Measurements from ENCODE around the gene WASF3. TPM values are rescaled to one million over a fixed set of nuclear protein-coding genes. Genes with fewer than 3 reads are reported as not detected.

WASF3 gene
- total RNA-seq, 2 experiments from 2014 or later = 0.10 TPM; not detected in 1

DNA sequence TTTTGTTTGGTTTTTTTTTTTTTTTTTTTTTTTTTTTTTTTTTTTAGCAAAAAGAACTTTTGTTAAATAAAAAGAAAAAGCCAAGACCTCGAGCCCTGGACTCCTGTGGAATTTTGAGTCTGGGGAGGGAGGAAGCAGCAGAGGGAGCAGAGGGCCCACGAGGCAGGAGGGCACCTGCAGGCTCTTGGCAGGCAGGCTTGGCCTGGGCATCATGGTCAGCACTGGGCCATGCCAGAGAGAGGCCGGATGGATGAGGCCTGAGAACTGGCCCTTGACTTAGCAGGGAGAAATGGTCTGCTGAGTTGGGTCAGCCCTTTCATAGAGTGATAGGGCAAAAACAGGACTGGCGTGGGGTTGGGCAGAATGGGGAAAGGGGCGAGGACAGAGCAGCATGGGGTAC lies 102.7 kb downstream of the WASF3 start:
- H3K27ac Mint-ChIP-seq = no peak overlapping the region
- H3K4me3 Mint-ChIP-seq = no peak overlapping the region
- H3K27me3 Mint-ChIP-seq = peaks cover 9% of the 10 kb centered on the region
- ChIA-PET CTCF (no interaction called here), POLR2A (no interaction called here)
- H3K9me3 Mint-ChIP-seq = no peaks in the 10 kb centered on the region
- intact Hi-C loops (cut with micrococcal nuclease) = no loop called here
- H3K4me1 Mint-ChIP-seq (ENCODE audit: low read depth) = no peaks in the 10 kb centered on the region
- DNase-seq = no peak
- no peaks in the 10 kb centered on the region for H3K36me3 Mint-ChIP-seq

DNA sequence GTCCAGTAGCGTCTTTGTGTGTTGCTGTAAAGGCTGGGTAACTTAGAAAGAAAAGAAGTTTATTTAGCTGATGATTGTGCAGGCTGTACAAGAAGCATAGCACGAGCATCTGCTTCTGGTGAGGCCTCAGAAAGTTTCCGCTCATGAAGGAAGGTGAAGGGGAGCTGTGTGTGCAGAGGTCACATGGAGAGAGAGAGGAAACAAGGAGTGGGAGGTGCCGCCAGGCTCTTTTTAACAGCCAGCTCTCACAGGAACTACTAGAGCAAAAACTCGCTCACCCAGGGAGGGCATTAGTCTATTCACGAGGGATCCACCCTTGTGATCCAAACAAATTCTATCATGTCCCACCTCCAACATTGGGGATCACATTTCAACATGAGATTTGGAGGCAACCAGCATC lies 103.3 kb downstream of the WASF3 start:
- H3K36me3 Mint-ChIP-seq = no peaks in the 10 kb centered on the region
- no peaks in the 10 kb centered on the region for H3K4me1 Mint-ChIP-seq (ENCODE audit: low read depth)
- H3K4me3 Mint-ChIP-seq = no peak overlapping the region
- POLR2A ChIA-PET = no interaction called here
- peaks cover 9% of the 10 kb centered on the region for H3K27me3 Mint-ChIP-seq
- intact Hi-C loops (cut with micrococcal nuclease) = no loop called here
- no peaks in the 10 kb centered on the region for H3K9me3 Mint-ChIP-seq
- H3K27ac Mint-ChIP-seq = no peak overlapping the region
- CTCF ChIA-PET = no interaction called here
- DNase-seq = no peak

DNA sequence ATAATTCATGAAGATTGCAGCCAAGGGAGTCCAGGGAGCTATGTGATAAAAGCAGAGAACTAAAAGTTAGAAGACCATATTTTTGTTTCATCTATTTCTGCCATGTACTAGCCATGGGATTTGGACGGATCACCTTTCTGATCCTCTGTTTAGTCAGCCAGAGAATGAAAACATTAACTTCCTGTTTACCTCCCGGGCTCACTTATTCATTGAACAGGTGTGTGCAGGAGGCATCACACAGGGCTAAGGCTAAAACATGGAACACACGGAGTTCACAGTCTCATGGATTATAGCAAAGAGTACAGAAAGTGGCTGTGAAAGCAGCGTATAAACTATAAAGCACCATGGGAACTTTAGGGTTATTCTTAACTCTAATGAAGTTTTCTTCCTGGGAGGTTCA lies 106.3 kb downstream of the WASF3 start:
- H3K36me3 Mint-ChIP-seq = no peaks in the 10 kb centered on the region
- no peak overlapping the region for H3K27ac Mint-ChIP-seq
- ChIA-PET CTCF (interaction anchor here (1.8 kb wide), 1 partner anchor 35 kb away, joined by 7 read pairs; no protein-coding TSS in a partner anchor), POLR2A (no interaction called here)
- intact Hi-C loops (cut with micrococcal nuclease) = no loop called here
- no peak for DNase-seq
- no peak overlapping the region for H3K4me3 Mint-ChIP-seq
- no peaks in the 10 kb centered on the region for H3K9me3 Mint-ChIP-seq
- peaks cover 7% of the 10 kb centered on the region for H3K27me3 Mint-ChIP-seq
- H3K4me1 Mint-ChIP-seq (ENCODE audit: low read depth) = no peaks in the 10 kb centered on the region

DNA sequence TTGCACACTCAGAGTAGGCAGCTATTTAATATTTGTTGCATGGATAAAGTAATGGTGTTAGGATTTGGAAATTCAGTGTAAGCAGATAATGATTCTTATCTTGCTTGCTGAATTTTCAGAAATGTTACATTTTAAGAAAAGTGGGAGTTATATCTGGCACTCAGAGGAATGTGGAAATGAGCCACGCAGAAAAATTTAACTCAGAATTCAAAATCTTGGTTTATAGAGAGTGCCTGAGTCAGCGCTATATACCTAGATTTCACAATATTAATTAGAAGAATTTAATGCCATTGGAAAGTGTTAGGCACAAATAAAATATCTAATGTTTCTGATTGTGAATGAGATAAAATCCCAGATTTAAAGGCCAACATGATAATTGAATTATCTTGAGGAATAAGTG lies 106.8 kb downstream of the WASF3 start:
- intact Hi-C loops (cut with micrococcal nuclease) = no loop called here
- Mint-ChIP-seq H3K27me3 (peaks cover 7% of the 10 kb centered on the region), H3K4me3 (no peak overlapping the region), H3K9me3 (no peaks in the 10 kb centered on the region), H3K4me1 (ENCODE audit: low read depth) (no peaks in the 10 kb centered on the region), H3K36me3 (no peaks in the 10 kb centered on the region), H3K27ac (no peak overlapping the region)
- ChIA-PET POLR2A (no interaction called here), CTCF (interaction anchor here (1.8 kb wide), 1 partner anchor 34 kb away, joined by 7 read pairs; no protein-coding TSS in a partner anchor)
- DNase-seq = no peak

GRCh38 chr13:26664876-26665275 lies 107.4 kb downstream of the WASF3 start:
- intact Hi-C loops (cut with micrococcal nuclease) = no loop called here
- Mint-ChIP-seq H3K27me3 (peaks cover 8% of the 10 kb centered on the region), H3K36me3 (no peaks in the 10 kb centered on the region), H3K4me3 (no peak overlapping the region), H3K9me3 (no peaks in the 10 kb centered on the region), H3K4me1 (ENCODE audit: low read depth) (no peaks in the 10 kb centered on the region), H3K27ac (no peak overlapping the region)
- no peak for DNase-seq
- ChIA-PET POLR2A (no interaction called here), CTCF (no interaction called here)

GRCh38 chr13:26668357-26669146 lies 111.1 kb downstream of the WASF3 start:
- ChIA-PET CTCF (interaction anchor here (1.6 kb wide), 1 partner anchor 30 kb away, joined by 6 read pairs; no protein-coding TSS in a partner anchor), POLR2A (no interaction called here)
- Mint-ChIP-seq H3K36me3 (no peaks in the 10 kb centered on the region), H3K4me3 (no peak overlapping the region), H3K27me3 (peaks cover 3% of the 10 kb centered on the region), H3K9me3 (no peaks in the 10 kb centered on the region), H3K4me1 (ENCODE audit: low read depth) (no peaks in the 10 kb centered on the region), H3K27ac (no peak overlapping the region)
- intact Hi-C loops (cut with micrococcal nuclease) = no loop called here
- DNase-seq = no peak

GRCh38 chr13:26673890-26674289 lies 116.4 kb downstream of the WASF3 start:
- no peak overlapping the region for H3K27ac Mint-ChIP-seq
- no peak overlapping the region for H3K4me3 Mint-ChIP-seq
- DNase-seq = no peak
- ChIA-PET POLR2A (no interaction called here), CTCF (no interaction called here)
- no peaks in the 10 kb centered on the region for H3K4me1 Mint-ChIP-seq (ENCODE audit: low read depth)
- peaks cover 3% of the 10 kb centered on the region for H3K27me3 Mint-ChIP-seq
- intact Hi-C loops (cut with micrococcal nuclease) = no loop called here
- no peaks in the 10 kb centered on the region for H3K9me3 Mint-ChIP-seq
- H3K36me3 Mint-ChIP-seq = no peaks in the 10 kb centered on the region

- H3K9me3 Mint-ChIP-seq = no peaks in the 10 kb centered on the region
- CTCF ChIA-PET = interaction anchor here (0.7 kb wide), 1 partner anchor 11 kb away, joined by 5 read pairs; no protein-coding TSS in a partner anchor
- H3K4me3 Mint-ChIP-seq = no peak overlapping the region
- H3K27me3 Mint-ChIP-seq = peaks cover 8% of the 10 kb centered on the region
- H3K4me1 Mint-ChIP-seq (ENCODE audit: low read depth) = no peaks in the 10 kb centered on the region
- H3K36me3 Mint-ChIP-seq = no peaks in the 10 kb centered on the region
- intact Hi-C loops (cut with micrococcal nuclease) = no loop called here
- no peak for DNase-seq
- no peak overlapping the region for H3K27ac Mint-ChIP-seq
- POLR2A ChIA-PET = no interaction called here
Observed at GRCh38 chr13:26677156-26677555, 119.7 kb downstream of the WASF3 start.

- no peak overlapping the region for H3K4me3 Mint-ChIP-seq
- ChIA-PET CTCF (no interaction called here), POLR2A (no interaction called here)
- intact Hi-C loops (cut with micrococcal nuclease) = no loop called here
- no peaks in the 10 kb centered on the region for H3K4me1 Mint-ChIP-seq (ENCODE audit: low read depth)
- H3K9me3 Mint-ChIP-seq = no peaks in the 10 kb centered on the region
- no peak for DNase-seq
- H3K27me3 Mint-ChIP-seq = peaks cover 10% of the 10 kb centered on the region
- no peaks in the 10 kb centered on the region for H3K36me3 Mint-ChIP-seq
- no peak overlapping the region for H3K27ac Mint-ChIP-seq
Observed at GRCh38 chr13:26678330-26678729, 120.8 kb downstream of the WASF3 start.

DNA sequence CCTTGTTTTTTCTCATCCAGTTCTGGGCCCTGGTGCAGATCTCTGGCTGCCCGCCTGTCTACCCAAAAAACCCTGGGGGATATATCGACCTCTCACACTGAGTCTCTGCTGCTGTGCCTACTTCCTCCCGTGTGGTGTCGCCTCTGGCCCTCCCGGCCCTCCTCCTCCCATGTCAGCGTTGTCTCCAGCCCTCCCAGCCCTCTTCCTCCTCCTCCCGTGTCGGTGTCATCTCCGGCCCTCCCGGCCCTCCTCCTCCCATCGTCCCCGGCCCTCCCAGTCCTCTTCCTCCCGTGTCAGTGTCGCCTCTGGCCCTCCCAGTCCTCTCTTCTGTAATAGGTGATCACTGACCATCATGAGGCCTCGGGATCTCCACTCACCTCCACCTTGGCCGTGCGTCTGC lies 121.3 kb downstream of the WASF3 start:
- POLR2A ChIA-PET = no interaction called here
- Mint-ChIP-seq H3K4me1 (ENCODE audit: low read depth) (no peaks in the 10 kb centered on the region), H3K4me3 (no peak overlapping the region)

GRCh38 chr13:26679411-26680122 lies 122.1 kb downstream of the WASF3 start:
- Mint-ChIP-seq H3K4me1 (ENCODE audit: low read depth) (no peaks in the 10 kb centered on the region), H3K9me3 (no peaks in the 10 kb centered on the region), H3K27me3 (peaks cover 12% of the 10 kb centered on the region), H3K4me3 (no peak overlapping the region), H3K27ac (no peak overlapping the region), H3K36me3 (no peaks in the 10 kb centered on the region)
- DNase-seq = no peak
- ChIA-PET POLR2A (no interaction called here), CTCF (interaction anchor here (1.0 kb wide), 1 partner anchor 19 kb away, joined by 3 read pairs; no protein-coding TSS in a partner anchor)
- intact Hi-C loops (cut with micrococcal nuclease) = no loop called here

More for the DNA sequence above, 121.3 kb downstream of the WASF3 start:
- H3K27me3 Mint-ChIP-seq = peaks cover 10% of the 10 kb centered on the region
- no peak for DNase-seq
- intact Hi-C loops (cut with micrococcal nuclease) = no loop called here
- no peaks in the 10 kb centered on the region for H3K9me3 Mint-ChIP-seq
- H3K27ac Mint-ChIP-seq = no peak overlapping the region
- CTCF ChIA-PET = no interaction called here
- no peaks in the 10 kb centered on the region for H3K36me3 Mint-ChIP-seq

- CTCF ChIA-PET = interaction anchor here (1.0 kb wide), 1 partner anchor 18 kb away, joined by 3 read pairs; no protein-coding TSS in a partner anchor
- intact Hi-C loops (cut with micrococcal nuclease) = no loop called here
- no peak for DNase-seq
- Mint-ChIP-seq H3K27ac (no peak overlapping the region), H3K4me1 (ENCODE audit: low read depth) (no peaks in the 10 kb centered on the region), H3K36me3 (no peaks in the 10 kb centered on the region), H3K27me3 (peaks cover 14% of the 10 kb centered on the region), H3K9me3 (no peaks in the 10 kb centered on the region), H3K4me3 (no peak overlapping the region)
- POLR2A ChIA-PET = no interaction called here
Observed at GRCh38 chr13:26680123-26680450, 122.6 kb downstream of the WASF3 start.

GRCh38 chr13:26680572-26680971 lies 123.1 kb downstream of the WASF3 start:
- H3K9me3 Mint-ChIP-seq = no peaks in the 10 kb centered on the region
- no peak overlapping the region for H3K4me3 Mint-ChIP-seq
- no peak for DNase-seq
- H3K27ac Mint-ChIP-seq = no peak overlapping the region
- no peaks in the 10 kb centered on the region for H3K36me3 Mint-ChIP-seq
- intact Hi-C loops (cut with micrococcal nuclease) = no loop called here
- ChIA-PET POLR2A (no interaction called here), CTCF (no interaction called here)
- no peaks in the 10 kb centered on the region for H3K4me1 Mint-ChIP-seq (ENCODE audit: low read depth)
- H3K27me3 Mint-ChIP-seq = peaks cover 15% of the 10 kb centered on the region

Data from activated CD4-positive, alpha-beta memory T cell treated with anti-CD3 and anti-CD28 coated beads for 36 hours (primary cell).